SJSA1 (cell line): ENCODE data around the gene DACT3. TPM values are rescaled to one million over a fixed set of nuclear protein-coding genes. Genes with fewer than 3 reads are reported as not detected.

ENCODE experiments used
- DNase-seq, 2 experiments: peaks; one replicate each; pipeline ENCODE4 v3.0.0-alpha.2; 2015 to 2020; ENCODE audit warnings: low spot score in 2 of 2, low read depth in 1 of 2
- H3K27ac ChIP-seq: fragments of 250-450 bp; sonication (Bioruptor Pico); 2 replicates; pipeline ENCODE4 v1.5.1; 2020; ENCODE audit warnings: mild to moderate bottlenecking, moderate library complexity
- H3K27me3 ChIP-seq: fragments of 250-450 bp; sonication (Bioruptor Pico); replicated peaks from 2 replicates; pipeline ENCODE4 v1.5.1; 2020; ENCODE audit warnings: mild to moderate bottlenecking, moderate library complexity
- H3K36me3 ChIP-seq: fragments of 250-450 bp; sonication (Bioruptor Pico); 2 replicates; pipeline ENCODE4 v1.5.1; 2020; ENCODE audit warnings: mild to moderate bottlenecking
- H3K4me1 ChIP-seq: fragments of 250-450 bp; sonication (Bioruptor Pico); replicated peaks from 2 replicates; pipeline ENCODE4 v1.6.1; 2021; ENCODE audit warnings: mild to moderate bottlenecking
- H3K4me3 ChIP-seq: fragments of 250-450 bp; sonication (Bioruptor Pico); 2 replicates; pipeline ENCODE4 v1.5.1; 2020; ENCODE audit warnings: mild to moderate bottlenecking
- H3K9me3 ChIP-seq: fragments of 250-450 bp; sonication (Bioruptor Pico); replicated peaks from 2 replicates; pipeline ENCODE4 v1.5.1; 2020; ENCODE audit warnings: mild to moderate bottlenecking
- total RNA-seq: library from RNA; depleted of rRNA; stranded (reverse); fragments of >200 nt; shearing (Covaris generic); gene quantifications from 2 replicates; pipeline ENCODE4 v1.2.3, GENCODE V29; 2014

DACT3 gene
- total RNA-seq, 1 experiment from 2014 or later, result 4.4 TPM

- no peak for DNase-seq
- Histone ChIP-seq H3K9me3 (no peaks in the 10 kb centered on the region), H3K27me3 (no peaks in the 10 kb centered on the region), H3K4me1 (no peaks in the 10 kb centered on the region; the same call in 1 of the 2 replicates), H3K4me3 (no peak overlapping the region), H3K27ac (no peak overlapping the region), H3K36me3 (no peaks in the 10 kb centered on the region)
Measured at GRCh38 chr19:46620267-46620666, 40.7 kb downstream of the DACT3 start.

GRCh38 chr19:46618670-46619231 lies 42.2 kb downstream of the DACT3 start:
- Histone ChIP-seq H3K27me3 (no peaks in the 10 kb centered on the region), H3K4me1 (no peaks in the 10 kb centered on the region), H3K4me3 (no peak overlapping the region), H3K27ac (no peak overlapping the region), H3K9me3 (no peaks in the 10 kb centered on the region), H3K36me3 (no peaks in the 10 kb centered on the region)
- DNase-seq, result no peak

- Histone ChIP-seq H3K27ac (no peak overlapping the region), H3K27me3 (no peaks in the 10 kb centered on the region), H3K9me3 (no peaks in the 10 kb centered on the region), H3K4me3 (no peak overlapping the region), H3K36me3 (no peaks in the 10 kb centered on the region), H3K4me1 (no peaks in the 10 kb centered on the region)
- DNase-seq, result no peak
Measured at GRCh38 chr19:46617601-46618000, 43.4 kb downstream of the DACT3 start.

- no peaks in the 10 kb centered on the region for H3K36me3 ChIP-seq
- H3K4me1 ChIP-seq, result no peaks in the 10 kb centered on the region
- no peak overlapping the region for H3K4me3 ChIP-seq
- no peaks in the 10 kb centered on the region for H3K27me3 ChIP-seq
- DNase-seq, result no peak
- no peak overlapping the region for H3K27ac ChIP-seq
- no peaks in the 10 kb centered on the region for H3K9me3 ChIP-seq
Measured at GRCh38 chr19:46616631-46617322, 44.2 kb downstream of the DACT3 start.

GRCh38 chr19:46615966-46616365 lies 45.0 kb downstream of the DACT3 start:
- Histone ChIP-seq H3K27me3 (no peaks in the 10 kb centered on the region), H3K9me3 (no peaks in the 10 kb centered on the region), H3K27ac (no peak overlapping the region), H3K4me3 (no peak overlapping the region), H3K36me3 (peaks cover 3% of the 10 kb centered on the region), H3K4me1 (0 out of 2 replicates have a peak, but pooled peaks cover 3% of the 10 kb centered on the region)
- no peak for DNase-seq

GRCh38 chr19:46614114-46614722 lies 46.8 kb downstream of the DACT3 start:
- no peaks in the 10 kb centered on the region for H3K9me3 ChIP-seq
- no peak overlapping the region for H3K27ac ChIP-seq
- H3K36me3 ChIP-seq, result peaks cover 19% of the 10 kb centered on the region
- H3K27me3 ChIP-seq, result no peaks in the 10 kb centered on the region
- H3K4me1 ChIP-seq, result 0 out of 2 replicates have a peak, but pooled peaks cover 3% of the 10 kb centered on the region
- H3K4me3 ChIP-seq, result no peak overlapping the region
- DNase-seq, result peak; percentile 68 to 81

- DNase-seq, result no peak
- Histone ChIP-seq H3K4me1 (0 out of 2 replicates have a peak, but pooled peaks cover 3% of the 10 kb centered on the region), H3K36me3 (peaks cover 26% of the 10 kb centered on the region), H3K27ac (no peak overlapping the region), H3K9me3 (no peaks in the 10 kb centered on the region), H3K4me3 (no peak overlapping the region), H3K27me3 (no peaks in the 10 kb centered on the region)
Measured at GRCh38 chr19:46613525-46613924, 47.5 kb downstream of the DACT3 start.

- no peaks in the 10 kb centered on the region for H3K27me3 ChIP-seq
- no peak for DNase-seq
Measured at GRCh38 chr19:46611776-46612175, 49.2 kb downstream of the DACT3 start.

GRCh38 chr19:46610851-46611770 lies 49.9 kb downstream of the DACT3 start:
- Histone ChIP-seq H3K27me3 (no peaks in the 10 kb centered on the region), H3K27ac (no peak overlapping the region), H3K36me3 (peaks cover 50% of the 10 kb centered on the region), H3K4me3 (no peak overlapping the region), H3K4me1 (0 out of 2 replicates have a peak, but pooled peaks cover 3% of the 10 kb centered on the region), H3K9me3 (no peaks in the 10 kb centered on the region)
- peak in 1 of 2 experiments; percentile 39 for DNase-seq

More at GRCh38 chr19:46611776-46612175, 49.2 kb downstream of the DACT3 start:
- H3K4me3 ChIP-seq, result no peak overlapping the region
- H3K27ac ChIP-seq, result no peak overlapping the region
- H3K9me3 ChIP-seq, result no peaks in the 10 kb centered on the region
- H3K4me1 ChIP-seq, result 0 out of 2 replicates have a peak, but pooled peaks cover 3% of the 10 kb centered on the region
- H3K36me3 ChIP-seq, result peaks cover 43% of the 10 kb centered on the region

- Histone ChIP-seq H3K9me3 (no peaks in the 10 kb centered on the region), H3K27me3 (no peaks in the 10 kb centered on the region), H3K27ac (no peak overlapping the region), H3K4me1 (0 out of 2 replicates have a peak, but pooled peaks cover 3% of the 10 kb centered on the region), H3K4me3 (no peak overlapping the region), H3K36me3 (peaks cover 57% of the 10 kb centered on the region)
- DNase-seq, result no peak
Measured at GRCh38 chr19:46610413-46610775, 50.6 kb downstream of the DACT3 start.

- Histone ChIP-seq H3K9me3 (no peaks in the 10 kb centered on the region), H3K27ac (no peak overlapping the region), H3K36me3 (peaks cover 62% of the 10 kb centered on the region), H3K4me1 (0 out of 2 replicates have a peak, but pooled peaks cover 3% of the 10 kb centered on the region), H3K27me3 (no peaks in the 10 kb centered on the region), H3K4me3 (no peak overlapping the region)
- DNase-seq, result no peak
Measured at GRCh38 chr19:46609511-46610412, 51.2 kb downstream of the DACT3 start.

- Histone ChIP-seq H3K27ac (no peak overlapping the region), H3K27me3 (no peaks in the 10 kb centered on the region), H3K4me3 (no peak overlapping the region), H3K9me3 (no peaks in the 10 kb centered on the region), H3K4me1 (peaks cover 7% of the 10 kb centered on the region), H3K36me3 (peaks cover 66% of the 10 kb centered on the region)
- DNase-seq, result no peak
Measured at GRCh38 chr19:46608581-46609345, 52.2 kb downstream of the DACT3 start.
